HL-60 (cell line): ENCODE measurements around the gene RAB3A.
"Not testable (repeated sequence)": the region's sequence is repeated elsewhere in the genome, so short reads cannot be mapped to it uniquely, and the experiment has no call there.

Experiments
- GABPA ChIP-seq: IDR thresholded peaks from 2 replicates; pipeline ENCODE4 v1.6.1; 2012; ENCODE audit warnings: low read depth
- POLR2AphosphoS5 ChIP-seq: IDR thresholded peaks from 2 replicates; pipeline ENCODE4 v1.6.1; 2012; ENCODE audit warnings: low read depth
- SPI1 ChIP-seq: IDR thresholded peaks from 2 replicates; pipeline ENCODE4 v1.6.1; 2012; ENCODE audit warnings: low read depth, mild to moderate bottlenecking, borderline replicate concordance
- TF ChIP-seq, protein P1 (sequence below): IDR thresholded peaks from one replicate; pipeline ENCODE4 v1.5.1; 2011; ENCODE audit warnings: low read length, control low read depth, inconsistent platforms; ENCODE audit not compliant: insufficient read depth
- TF ChIP-seq, protein P2 (sequence below): IDR thresholded peaks from 2 replicates; pipeline ENCODE4 v1.6.1; 2012; ENCODE audit warnings: low read depth; ENCODE audit not compliant: insufficient replicate concordance

DNA sequence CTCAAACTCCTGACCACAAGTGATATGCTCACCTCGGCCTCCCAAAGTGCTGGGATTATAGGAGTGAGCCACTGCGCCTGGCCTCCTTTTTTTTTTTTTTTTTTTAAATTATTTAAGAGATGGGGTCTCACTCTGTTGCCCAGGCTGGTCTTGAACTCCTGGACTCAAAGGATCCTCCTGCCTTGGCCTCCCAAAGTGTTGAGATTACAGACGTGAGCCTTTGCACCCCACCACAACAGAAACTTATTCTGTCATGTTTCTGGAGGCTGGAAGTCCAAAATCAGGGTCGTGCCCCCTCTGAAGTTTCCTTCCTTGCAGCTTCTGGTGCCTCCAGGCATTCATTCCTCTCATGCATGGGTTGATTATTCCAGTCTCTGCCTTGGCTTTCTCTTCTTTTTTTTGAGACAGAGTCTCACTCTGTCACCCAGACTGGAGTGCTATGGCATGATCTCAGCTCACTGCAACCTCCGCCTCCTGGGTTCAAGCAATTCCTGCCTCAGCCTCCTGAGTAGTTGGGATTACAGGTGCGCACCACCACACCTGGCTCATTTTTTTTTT lies 44.7 kb downstream of the RAB3A start:
- TF ChIP-seq POLR2AphosphoS5, GABPA, SPI1: not testable (repeated sequence)
- TF ChIP-seq, protein P1, sequence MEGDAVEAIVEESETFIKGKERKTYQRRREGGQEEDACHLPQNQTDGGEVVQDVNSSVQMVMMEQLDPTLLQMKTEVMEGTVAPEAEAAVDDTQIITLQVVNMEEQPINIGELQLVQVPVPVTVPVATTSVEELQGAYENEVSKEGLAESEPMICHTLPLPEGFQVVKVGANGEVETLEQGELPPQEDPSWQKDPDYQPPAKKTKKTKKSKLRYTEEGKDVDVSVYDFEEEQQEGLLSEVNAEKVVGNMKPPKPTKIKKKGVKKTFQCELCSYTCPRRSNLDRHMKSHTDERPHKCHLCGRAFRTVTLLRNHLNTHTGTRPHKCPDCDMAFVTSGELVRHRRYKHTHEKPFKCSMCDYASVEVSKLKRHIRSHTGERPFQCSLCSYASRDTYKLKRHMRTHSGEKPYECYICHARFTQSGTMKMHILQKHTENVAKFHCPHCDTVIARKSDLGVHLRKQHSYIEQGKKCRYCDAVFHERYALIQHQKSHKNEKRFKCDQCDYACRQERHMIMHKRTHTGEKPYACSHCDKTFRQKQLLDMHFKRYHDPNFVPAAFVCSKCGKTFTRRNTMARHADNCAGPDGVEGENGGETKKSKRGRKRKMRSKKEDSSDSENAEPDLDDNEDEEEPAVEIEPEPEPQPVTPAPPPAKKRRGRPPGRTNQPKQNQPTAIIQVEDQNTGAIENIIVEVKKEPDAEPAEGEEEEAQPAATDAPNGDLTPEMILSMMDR: not testable (repeated sequence)
- TF ChIP-seq, protein P2, sequence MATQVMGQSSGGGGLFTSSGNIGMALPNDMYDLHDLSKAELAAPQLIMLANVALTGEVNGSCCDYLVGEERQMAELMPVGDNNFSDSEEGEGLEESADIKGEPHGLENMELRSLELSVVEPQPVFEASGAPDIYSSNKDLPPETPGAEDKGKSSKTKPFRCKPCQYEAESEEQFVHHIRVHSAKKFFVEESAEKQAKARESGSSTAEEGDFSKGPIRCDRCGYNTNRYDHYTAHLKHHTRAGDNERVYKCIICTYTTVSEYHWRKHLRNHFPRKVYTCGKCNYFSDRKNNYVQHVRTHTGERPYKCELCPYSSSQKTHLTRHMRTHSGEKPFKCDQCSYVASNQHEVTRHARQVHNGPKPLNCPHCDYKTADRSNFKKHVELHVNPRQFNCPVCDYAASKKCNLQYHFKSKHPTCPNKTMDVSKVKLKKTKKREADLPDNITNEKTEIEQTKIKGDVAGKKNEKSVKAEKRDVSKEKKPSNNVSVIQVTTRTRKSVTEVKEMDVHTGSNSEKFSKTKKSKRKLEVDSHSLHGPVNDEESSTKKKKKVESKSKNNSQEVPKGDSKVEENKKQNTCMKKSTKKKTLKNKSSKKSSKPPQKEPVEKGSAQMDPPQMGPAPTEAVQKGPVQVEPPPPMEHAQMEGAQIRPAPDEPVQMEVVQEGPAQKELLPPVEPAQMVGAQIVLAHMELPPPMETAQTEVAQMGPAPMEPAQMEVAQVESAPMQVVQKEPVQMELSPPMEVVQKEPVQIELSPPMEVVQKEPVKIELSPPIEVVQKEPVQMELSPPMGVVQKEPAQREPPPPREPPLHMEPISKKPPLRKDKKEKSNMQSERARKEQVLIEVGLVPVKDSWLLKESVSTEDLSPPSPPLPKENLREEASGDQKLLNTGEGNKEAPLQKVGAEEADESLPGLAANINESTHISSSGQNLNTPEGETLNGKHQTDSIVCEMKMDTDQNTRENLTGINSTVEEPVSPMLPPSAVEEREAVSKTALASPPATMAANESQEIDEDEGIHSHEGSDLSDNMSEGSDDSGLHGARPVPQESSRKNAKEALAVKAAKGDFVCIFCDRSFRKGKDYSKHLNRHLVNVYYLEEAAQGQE: not testable (repeated sequence)
